Activated naive CD4-positive, alpha-beta T cell treated with anti-CD3 and anti-CD28 coated beads, Interleukin-2, amount 10 ng/mL, durations not matched to agents 7 days and 5 days (primary cell): Measurements from ENCODE around the gene C6orf89.

Experiments used
- CTCF ChIA-PET: fragments of 350-600 bp; sonication (Branson Sonifier 250); formaldehyde crosslinking; loops from one replicate; lab custom pipeline; 2021; ENCODE audit warnings: antibody characterized with exemption; lab: Charles Lee
- DNase-seq: peaks from one replicate; pipeline ENCODE4 v3.0.0-alpha.2; 2020
- H3K27ac Mint-ChIP-seq: one replicate; pipeline ENCODE4 v1.8.0; 2021; ENCODE audit warnings: mild to moderate bottlenecking, moderate library complexity, mixed read lengths
- H3K27me3 Mint-ChIP-seq: one replicate; pipeline ENCODE4 v1.8.0; 2021; ENCODE audit warnings: mild to moderate bottlenecking, mixed read lengths
- H3K36me3 Mint-ChIP-seq: one replicate; pipeline ENCODE4 v1.8.0; 2021; ENCODE audit warnings: mixed read lengths
- H3K4me1 Mint-ChIP-seq: one replicate; pipeline ENCODE4 v1.8.0; 2021; ENCODE audit warnings: mixed read lengths
- H3K4me3 Mint-ChIP-seq: one replicate; pipeline ENCODE4 v1.8.0; 2021; ENCODE audit warnings: mild to moderate bottlenecking, moderate library complexity, mixed read lengths
- H3K9me3 Mint-ChIP-seq: one replicate; pipeline ENCODE4 v1.8.0; 2021; ENCODE audit warnings: mixed read lengths

Gene C6orf89, protein sequence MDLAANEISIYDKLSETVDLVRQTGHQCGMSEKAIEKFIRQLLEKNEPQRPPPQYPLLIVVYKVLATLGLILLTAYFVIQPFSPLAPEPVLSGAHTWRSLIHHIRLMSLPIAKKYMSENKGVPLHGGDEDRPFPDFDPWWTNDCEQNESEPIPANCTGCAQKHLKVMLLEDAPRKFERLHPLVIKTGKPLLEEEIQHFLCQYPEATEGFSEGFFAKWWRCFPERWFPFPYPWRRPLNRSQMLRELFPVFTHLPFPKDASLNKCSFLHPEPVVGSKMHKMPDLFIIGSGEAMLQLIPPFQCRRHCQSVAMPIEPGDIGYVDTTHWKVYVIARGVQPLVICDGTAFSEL

DNA sequence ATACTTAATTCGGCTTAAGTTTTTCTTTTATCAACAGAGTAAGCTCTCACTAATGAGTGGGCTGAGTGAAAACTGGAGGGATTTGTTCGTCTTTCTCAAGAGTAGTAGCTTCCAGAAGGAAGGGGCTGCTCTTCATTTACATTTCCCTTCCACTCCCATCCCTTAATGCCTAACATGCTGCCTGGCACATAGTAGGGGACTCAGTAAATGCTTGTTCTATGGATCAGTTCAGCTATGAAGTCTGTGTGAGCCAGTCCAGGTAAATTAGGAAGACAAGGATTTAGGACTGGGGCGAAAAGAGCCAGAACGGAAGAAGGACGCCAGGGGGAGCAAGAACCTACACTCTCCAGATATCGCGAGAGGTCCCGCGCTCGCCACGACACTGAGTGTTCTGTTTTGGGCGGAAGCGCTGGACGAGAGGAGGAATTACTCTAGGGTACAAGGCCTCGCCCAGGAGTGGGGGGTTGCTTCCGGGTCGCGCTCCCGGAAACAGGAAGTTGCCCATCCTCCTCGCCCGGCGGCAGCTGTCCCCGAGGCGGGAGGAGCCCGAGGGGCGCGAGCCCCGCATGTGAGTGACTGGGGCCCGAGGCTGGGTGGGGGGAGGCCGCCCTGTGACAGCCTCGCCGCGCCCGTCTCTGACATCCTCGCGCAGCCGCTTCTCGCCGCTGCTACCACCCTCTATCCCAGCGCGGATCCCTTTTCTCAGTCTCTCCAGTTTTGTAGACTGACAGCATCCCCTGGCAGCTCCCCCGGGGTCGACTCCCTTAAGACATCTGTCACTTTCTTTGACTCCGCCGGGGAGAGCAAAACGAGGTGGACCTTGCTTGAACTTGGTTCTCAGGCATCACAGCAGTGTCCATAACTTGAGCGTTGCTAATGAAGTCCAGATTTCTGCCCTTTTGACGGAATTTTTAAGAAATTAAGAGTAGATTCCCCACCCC, at the start of gene C6orf89:
C6orf89 (plus strand) TSS at position 492 of the 941 bp plus-strand sequence. CDS start 13,493 bp downstream, outside the sequence.
- peak within 1 kb of the TSS; percentile 90 for H3K4me3 Mint-ChIP-seq
- DNase-seq: peak; percentile 99
- CTCF ChIA-PET: interaction anchor here (0.8 to 6.2 kb wide), 22 partner anchors 9 to 440 kb away, joined by 3 to 96 read pairs (median 4); partner anchors contain the start of genes MTCH1, PI16 and PPIL1

DNA sequence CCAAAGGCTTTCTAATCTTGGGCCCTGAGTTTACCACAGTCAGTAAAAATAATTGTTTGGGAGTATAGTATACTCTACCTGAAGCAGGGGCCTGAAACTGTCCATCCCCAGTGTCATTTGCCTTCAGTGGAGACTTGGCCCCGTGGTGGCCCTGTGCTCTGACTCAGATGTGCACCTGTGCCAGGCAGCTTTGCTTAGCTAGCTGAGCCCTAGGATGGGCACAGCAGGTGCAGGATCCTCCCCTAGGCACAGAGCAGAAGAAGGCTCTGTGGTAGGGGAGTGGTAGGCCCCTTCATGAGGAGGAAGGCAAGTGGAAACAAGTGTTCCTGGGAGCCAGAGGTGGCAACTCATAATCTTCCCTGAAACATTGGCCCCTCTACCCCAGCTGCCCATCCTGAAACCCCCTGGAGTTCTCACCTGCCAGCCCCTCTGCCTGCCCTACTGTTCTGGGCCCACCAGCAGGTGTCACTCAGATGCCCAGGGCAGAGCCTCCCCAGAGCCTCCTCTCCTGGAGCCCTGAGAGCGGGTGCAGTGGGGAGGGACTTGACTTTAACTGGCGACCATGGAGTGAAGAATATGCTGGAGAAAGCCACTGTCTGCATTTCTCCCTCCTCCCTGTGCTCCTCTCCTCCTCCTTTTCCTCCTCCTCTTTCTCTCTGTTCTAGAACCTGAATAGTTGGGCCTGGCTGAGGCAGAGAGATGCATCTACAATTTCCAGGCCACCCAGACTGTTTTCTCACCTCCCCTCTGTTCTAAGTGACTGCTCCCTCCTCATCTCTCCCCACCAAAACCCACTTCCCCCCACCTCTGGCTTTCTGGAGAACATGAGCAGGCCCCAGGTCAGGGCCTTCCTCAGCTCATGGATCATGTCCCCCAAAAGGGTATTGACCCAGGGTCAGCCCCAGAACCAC, 49.4 kb upstream of the C6orf89 start:
- no peak for DNase-seq
- Mint-ChIP-seq H3K27ac (no peak overlapping the region), H3K9me3 (peaks cover 5% of the 10 kb centered on the region), H3K4me1 (peaks cover 18% of the 10 kb centered on the region), H3K27me3 (peaks cover 77% of the 10 kb centered on the region), H3K4me3 (no peak overlapping the region), H3K36me3 (no peaks in the 10 kb centered on the region)
- CTCF ChIA-PET: interaction anchor here (0.6 to 2.5 kb wide), 4 partner anchors 15 to 883 kb away, joined by 3 to 11 read pairs (median 6); no protein-coding TSS in a partner anchor

More for the DNA sequence above, at the start of gene C6orf89:
- Mint-ChIP-seq H3K9me3 (no peaks in the 10 kb centered on the region), H3K27me3 (no peaks in the 10 kb centered on the region), H3K27ac (peak within 1 kb of the TSS; percentile 92), H3K36me3 (peaks cover 6% of the 10 kb centered on the region), H3K4me1 (peaks cover 37% of the 10 kb centered on the region)

DNA sequence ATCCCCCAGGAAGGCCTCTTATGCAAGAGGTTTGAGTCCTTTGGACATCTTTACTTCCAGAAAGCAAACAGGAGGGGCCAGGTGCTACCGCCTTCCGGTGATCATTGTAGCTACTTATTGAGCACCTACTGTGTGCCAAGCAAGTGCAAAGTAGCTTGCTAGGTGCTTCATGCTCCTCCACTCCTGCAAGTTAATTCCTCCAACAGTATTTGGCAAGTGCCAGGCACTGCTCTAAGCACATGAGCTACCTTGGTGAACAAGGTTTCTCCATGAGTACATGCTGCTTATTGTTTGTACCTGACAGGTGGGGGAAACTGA, 48.8 kb upstream of the C6orf89 start:
- Mint-ChIP-seq H3K36me3 (no peaks in the 10 kb centered on the region), H3K9me3 (peaks cover 5% of the 10 kb centered on the region), H3K27ac (no peak overlapping the region), H3K27me3 (peaks cover 77% of the 10 kb centered on the region), H3K4me3 (no peak overlapping the region), H3K4me1 (peaks cover 18% of the 10 kb centered on the region)
- DNase-seq: no peak
- CTCF ChIA-PET: interaction anchor here (1.2 to 2.5 kb wide), 4 partner anchors 12 to 181 kb away, joined by 3 to 11 read pairs (median 6); no protein-coding TSS in a partner anchor

DNA sequence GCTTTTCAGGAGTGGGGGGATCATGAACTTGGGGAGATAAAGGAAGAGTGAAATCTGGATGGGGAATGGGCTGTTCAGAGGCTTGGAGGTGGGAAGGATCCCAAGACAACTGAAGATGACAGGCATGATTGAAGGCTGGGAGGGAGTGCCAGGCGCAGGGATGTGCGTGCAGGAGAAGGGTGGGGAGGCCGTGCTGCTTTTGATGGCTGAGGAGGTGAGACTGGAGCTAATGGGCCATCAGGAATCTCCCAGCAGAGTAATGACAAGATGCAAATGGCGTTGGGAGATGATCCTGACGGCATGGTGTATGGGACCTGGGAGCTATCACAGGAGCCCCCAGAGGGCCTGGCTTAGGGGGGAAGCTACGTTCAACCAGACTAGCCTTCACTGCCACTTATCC, 48.1 kb upstream of the C6orf89 start:
- peaks cover 78% of the 10 kb centered on the region for H3K27me3 Mint-ChIP-seq
- no peak overlapping the region for H3K4me3 Mint-ChIP-seq
- peaks cover 5% of the 10 kb centered on the region for H3K9me3 Mint-ChIP-seq
- H3K36me3 Mint-ChIP-seq: no peaks in the 10 kb centered on the region
- no peak overlapping the region for H3K27ac Mint-ChIP-seq
- peaks cover 18% of the 10 kb centered on the region for H3K4me1 Mint-ChIP-seq
- DNase-seq: no peak
- CTCF ChIA-PET: interaction anchor here (1.0 to 2.5 kb wide), 7 partner anchors 9 to 180 kb away, joined by 3 to 11 read pairs (median 4); no protein-coding TSS in a partner anchor

DNA sequence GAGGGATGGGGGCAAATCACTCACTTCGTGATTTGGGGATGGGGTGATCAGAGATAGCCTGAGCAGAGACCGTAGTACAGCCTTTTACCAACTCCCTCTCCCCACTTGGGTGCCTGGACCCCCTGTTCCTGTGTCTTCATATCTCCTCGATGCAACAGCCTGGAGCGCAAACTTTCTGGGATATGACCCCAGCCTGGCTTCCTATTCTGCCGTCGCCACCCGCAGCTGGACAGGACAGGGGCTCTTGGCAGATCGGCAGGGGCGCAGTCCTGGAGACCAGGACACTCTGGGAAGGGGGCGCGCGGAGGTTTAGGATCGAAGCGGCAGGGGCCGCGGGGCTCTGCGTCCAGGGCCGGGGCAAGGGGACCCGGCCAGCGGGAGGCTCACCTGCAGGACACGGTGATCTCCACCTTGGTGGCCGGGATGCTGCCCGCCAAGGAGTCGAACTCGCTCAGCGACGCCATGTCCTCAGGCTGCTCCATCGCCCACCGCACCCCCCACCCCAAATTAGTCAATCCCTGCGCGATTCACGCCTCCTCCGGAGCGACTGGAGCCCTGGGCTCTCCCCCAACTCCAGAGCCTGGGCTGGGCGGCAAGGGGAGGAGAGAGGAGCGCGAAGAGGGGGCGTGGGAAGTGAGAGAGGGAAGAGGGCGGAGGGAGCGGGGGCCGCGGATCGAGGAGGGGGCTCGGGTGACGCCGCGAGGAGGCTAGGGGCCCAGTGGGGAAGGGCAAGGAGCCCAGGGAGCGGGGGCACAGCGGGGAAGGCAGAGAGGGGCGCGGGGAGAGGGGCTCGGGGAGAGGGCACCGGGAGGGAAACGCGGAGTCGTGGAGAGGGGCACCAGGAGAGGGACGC, 46.6 kb upstream of the C6orf89 start, which contains the start of gene CPNE5:
CPNE5 (minus strand) TSS at position 549 of the 853 bp plus-strand sequence; CDS start at position 482, 67 bp downstream.
- CTCF ChIA-PET: interaction anchor here (0.6 to 2.5 kb wide), 5 partner anchors 8 to 141 kb away, joined by 3 to 11 read pairs (median 4); no protein-coding TSS in a partner anchor
- Mint-ChIP-seq H3K36me3 (no peaks in the 10 kb centered on the region), H3K27me3 (peaks cover 80% of the 10 kb centered on the region), H3K4me1 (peaks cover 18% of the 10 kb centered on the region), H3K9me3 (no peaks in the 10 kb centered on the region), H3K27ac (no peak within 1 kb of the TSS), H3K4me3 (peak within 1 kb of the TSS; percentile 72)
- peak; percentile 30 for DNase-seq

GRCh38 chr6:36839749-36840431, 45.9 kb upstream of the C6orf89 start:
- Mint-ChIP-seq H3K27ac (no peak overlapping the region), H3K36me3 (no peaks in the 10 kb centered on the region)

DNA sequence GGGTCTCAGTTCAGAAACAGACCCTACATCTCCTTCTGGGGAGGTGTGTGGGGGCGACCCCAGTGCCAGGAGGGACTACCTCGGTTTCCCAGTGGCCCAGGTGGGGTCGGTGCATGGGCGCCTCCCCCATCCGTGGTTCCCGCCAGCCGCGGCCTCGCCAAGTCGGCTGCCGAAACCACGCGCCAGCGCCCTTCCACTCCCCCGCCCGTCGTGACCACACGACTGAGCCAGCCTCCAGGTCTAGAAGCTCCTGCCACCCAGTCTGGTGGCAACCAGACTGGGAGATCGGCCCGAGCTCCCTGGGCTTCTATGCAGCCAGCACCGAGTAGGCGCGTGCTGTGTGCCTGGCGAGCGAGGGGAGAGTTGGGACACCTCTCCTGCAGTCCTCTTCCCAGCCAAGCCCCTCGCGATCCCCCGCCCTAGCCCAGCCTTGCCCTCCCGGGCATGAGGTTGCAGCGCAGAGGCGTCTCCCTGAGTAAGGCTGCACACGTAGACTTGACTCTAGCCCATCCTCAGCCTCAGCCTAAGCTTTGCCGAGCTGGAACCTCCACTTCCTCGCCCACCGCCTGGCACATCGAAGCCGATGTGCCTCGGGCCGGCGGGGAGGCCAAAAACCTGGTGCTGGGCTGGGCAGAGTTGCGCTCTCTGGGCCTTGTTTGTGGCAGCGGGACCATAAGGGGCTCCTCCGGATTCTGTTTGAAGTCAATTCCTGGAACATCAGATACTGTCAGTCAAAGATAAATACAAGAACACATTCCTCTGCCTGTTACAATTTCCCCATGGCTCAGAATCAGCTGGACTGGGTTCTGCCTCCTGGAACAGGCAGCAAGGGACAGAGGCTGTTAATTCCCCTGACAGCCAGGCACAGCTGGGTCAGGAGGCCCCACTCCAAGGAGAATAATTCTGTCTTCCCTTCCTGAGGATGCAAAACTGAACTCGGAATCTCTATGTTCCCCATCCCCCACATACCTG, 45.0 kb upstream of the C6orf89 start:
- H3K4me3 Mint-ChIP-seq: peak overlapping the region; percentile 72
- CTCF ChIA-PET: interaction anchor here (1.0 to 1.4 kb wide), 2 partner anchors 9 to 74 kb away, joined by 3 read pairs; no protein-coding TSS in a partner anchor
- peaks cover 79% of the 10 kb centered on the region for H3K27me3 Mint-ChIP-seq
- peak; percentile 54 for DNase-seq
- H3K9me3 Mint-ChIP-seq: no peaks in the 10 kb centered on the region
- no peaks in the 10 kb centered on the region for H3K36me3 Mint-ChIP-seq
- no peak overlapping the region for H3K27ac Mint-ChIP-seq
- peaks cover 18% of the 10 kb centered on the region for H3K4me1 Mint-ChIP-seq

More at GRCh38 chr6:36839749-36840431, 45.9 kb upstream of the C6orf89 start:
- Mint-ChIP-seq H3K9me3 (no peaks in the 10 kb centered on the region), H3K27me3 (peaks cover 79% of the 10 kb centered on the region), H3K4me3 (peak overlapping the region; percentile 72), H3K4me1 (peaks cover 18% of the 10 kb centered on the region)
- CTCF ChIA-PET: no interaction called here
- DNase-seq: peak; percentile 65

DNA sequence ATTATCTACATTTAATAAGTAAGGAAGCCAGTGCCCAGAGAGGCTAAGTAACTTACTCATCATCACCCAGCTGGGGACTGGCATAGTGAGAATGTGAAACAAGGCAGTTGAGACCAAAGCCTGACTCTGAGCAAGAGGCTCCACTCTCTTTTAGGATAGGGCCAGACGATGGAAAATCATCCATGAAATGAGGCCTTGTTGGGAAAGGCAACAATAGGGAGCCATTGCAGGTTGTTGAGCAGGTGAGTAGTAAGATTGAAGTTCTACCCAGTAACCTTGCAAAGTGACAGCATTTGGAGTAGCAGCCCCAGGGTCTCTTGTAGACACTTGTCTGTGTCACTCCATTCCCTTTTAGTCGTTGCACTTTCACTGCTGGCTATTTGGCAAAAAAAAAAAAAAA, 44.0 kb upstream of the C6orf89 start:
- CTCF ChIA-PET: interaction anchor here (1.4 kb wide), 1 partner anchor 8 kb away, joined by 3 read pairs; no protein-coding TSS in a partner anchor
- H3K27ac Mint-ChIP-seq: no peak overlapping the region
- peaks cover 18% of the 10 kb centered on the region for H3K4me1 Mint-ChIP-seq
- peaks cover 72% of the 10 kb centered on the region for H3K27me3 Mint-ChIP-seq
- H3K36me3 Mint-ChIP-seq: no peaks in the 10 kb centered on the region
- H3K4me3 Mint-ChIP-seq: no peak overlapping the region
- DNase-seq: no peak
- no peaks in the 10 kb centered on the region for H3K9me3 Mint-ChIP-seq

GRCh38 chr6:36843170-36843569, 42.6 kb upstream of the C6orf89 start:
- Mint-ChIP-seq H3K27me3 (peaks cover 59% of the 10 kb centered on the region), H3K9me3 (no peaks in the 10 kb centered on the region), H3K27ac (no peak overlapping the region), H3K4me1 (peaks cover 18% of the 10 kb centered on the region), H3K4me3 (no peak overlapping the region), H3K36me3 (no peaks in the 10 kb centered on the region)
- DNase-seq: no peak
- CTCF ChIA-PET: interaction anchor here (0.9 to 2.6 kb wide), 3 partner anchors 8 to 71 kb away, joined by 3 to 7 read pairs (median 3); no protein-coding TSS in a partner anchor

DNA sequence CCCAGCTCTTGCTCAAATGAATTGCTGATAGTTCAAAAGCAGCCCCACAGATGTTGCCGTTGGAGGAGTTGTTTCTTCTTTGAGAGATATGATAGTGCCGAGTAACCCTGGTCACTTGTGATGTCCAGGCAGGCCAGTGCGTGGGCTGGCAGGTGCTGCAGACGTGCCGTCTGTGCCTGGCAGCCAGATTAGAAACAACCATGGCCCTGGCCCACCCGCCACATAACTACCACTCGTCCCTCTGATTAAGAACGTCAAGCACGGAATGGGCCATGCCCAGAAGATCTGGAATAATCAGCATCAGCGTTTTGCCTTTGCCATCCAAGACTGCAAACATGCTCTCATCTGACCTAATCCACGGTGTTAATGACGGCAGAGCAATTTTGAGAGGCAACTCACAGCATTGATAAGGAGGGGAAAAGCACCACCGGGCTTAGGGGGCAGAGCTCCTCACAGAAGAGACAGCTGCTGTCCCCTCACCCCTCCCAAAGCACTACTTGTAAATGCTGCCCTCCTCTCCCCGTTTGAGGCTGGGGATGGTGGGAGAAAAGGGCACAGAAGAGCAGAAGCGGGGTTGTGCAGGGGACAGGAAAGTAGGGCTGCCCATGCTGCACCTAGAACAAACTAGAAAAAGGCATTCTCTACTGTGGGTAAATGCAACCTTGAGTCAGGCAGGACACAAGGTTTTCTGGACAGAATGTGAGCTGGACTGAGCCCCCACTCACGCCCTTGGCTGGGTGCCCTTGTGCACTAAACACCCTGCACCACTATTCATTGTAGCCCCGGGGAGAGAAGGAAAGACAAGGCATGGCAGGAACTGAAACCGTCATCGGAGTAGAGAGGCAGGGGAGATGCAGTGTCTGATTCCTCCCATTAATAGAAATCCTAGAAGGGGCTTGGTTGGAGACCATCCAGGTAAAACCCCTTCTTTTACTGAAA, 41.3 kb upstream of the C6orf89 start:
- peaks cover 12% of the 10 kb centered on the region for H3K4me1 Mint-ChIP-seq
- H3K36me3 Mint-ChIP-seq: no peaks in the 10 kb centered on the region
- no peak overlapping the region for H3K4me3 Mint-ChIP-seq
- DNase-seq: no peak
- no peaks in the 10 kb centered on the region for H3K9me3 Mint-ChIP-seq
- peaks cover 56% of the 10 kb centered on the region for H3K27me3 Mint-ChIP-seq
- H3K27ac Mint-ChIP-seq: no peak overlapping the region
- CTCF ChIA-PET: interaction anchor here (0.6 to 9.5 kb wide), 4 partner anchors 8 to 80 kb away, joined by 3 to 149 read pairs (median 6); no protein-coding TSS in a partner anchor
